ENCODE data around the gene SMAP1.

Gene SMAP1

DNA sequence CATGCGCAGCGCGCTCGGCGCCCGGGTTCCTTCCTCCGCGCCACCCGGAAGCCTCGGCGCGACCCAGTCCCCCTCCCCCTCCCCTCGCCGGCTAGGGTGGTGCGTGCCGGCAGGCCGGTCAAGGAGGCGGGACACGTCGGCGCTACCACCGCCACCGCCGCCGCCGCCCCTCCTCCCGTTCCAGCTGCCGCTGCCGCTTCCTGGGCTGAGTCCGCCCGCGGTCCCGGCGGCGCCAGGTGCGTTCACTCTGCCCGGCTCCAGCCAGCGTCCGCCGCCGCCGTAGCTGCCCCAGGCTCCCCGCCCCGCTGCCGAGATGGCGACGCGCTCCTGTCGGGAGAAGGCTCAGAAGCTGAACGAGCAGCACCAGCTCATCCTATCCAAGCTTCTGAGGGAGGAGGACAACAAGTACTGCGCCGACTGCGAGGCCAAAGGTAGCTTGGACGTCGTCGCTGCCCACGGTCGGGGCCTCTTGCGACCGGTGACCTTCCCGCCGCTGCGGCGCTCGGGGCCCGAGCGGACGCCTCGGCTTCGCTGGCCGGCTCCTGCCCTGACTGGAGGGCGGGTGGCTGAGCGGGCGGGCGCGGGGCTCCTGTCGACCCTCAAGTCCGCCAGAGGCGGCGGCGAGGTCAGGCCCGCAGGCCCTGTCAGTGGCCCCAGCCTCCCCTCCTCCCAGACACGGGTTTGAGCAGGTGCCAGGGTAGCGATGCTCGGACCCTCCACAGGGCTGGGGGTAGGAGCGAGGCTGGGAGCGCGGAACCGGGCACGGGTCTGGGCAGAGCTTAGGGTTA, at the start of gene SMAP1:
Gene SMAP1, plus strand, starts transcription at position 173 of the 788 bp plus-strand sequence. Its CDS starts 141 bp downstream, at position 314.
- DNase-seq = peak; percentile 87

DNA sequence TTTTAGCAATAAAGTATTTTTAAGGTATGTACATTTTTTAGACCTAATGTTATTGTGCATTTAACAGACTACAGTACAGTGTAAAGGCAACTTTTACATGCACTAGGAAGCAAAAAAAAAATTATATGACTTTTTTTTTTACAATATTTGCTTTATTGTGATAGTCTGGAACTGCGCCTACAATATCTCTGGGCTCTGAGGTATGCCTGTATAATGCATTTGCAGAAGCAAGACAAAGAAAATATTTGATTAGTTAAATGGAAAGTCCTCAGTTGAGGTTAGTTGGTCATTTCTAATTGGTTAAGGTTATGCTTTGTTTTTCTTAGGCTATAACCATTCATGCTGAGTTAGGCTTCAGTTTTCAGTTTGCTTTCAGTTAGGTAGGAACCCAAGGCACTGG, 46.9 kb upstream of the SMAP1 start:
- no peak for DNase-seq

DNA sequence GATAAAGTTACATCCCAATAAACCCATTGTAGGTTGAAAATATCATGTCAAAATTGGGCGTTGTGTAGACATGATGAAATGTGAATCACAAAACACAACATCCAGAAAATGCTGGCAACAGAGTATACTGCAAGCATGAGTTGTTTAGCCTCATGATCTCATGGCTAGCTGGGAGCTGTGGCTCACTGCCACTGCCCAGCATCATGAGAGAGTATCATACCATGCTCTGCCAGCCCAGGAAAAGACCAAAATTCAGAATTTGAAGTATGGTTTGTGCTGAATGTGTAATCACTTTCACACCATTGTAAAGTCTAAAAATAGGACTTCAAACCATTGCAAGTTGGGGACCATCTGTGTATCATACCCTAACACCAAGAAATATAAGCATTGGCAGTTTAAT, 45.2 kb upstream of the SMAP1 start:
- DNase-seq = no peak

DNA sequence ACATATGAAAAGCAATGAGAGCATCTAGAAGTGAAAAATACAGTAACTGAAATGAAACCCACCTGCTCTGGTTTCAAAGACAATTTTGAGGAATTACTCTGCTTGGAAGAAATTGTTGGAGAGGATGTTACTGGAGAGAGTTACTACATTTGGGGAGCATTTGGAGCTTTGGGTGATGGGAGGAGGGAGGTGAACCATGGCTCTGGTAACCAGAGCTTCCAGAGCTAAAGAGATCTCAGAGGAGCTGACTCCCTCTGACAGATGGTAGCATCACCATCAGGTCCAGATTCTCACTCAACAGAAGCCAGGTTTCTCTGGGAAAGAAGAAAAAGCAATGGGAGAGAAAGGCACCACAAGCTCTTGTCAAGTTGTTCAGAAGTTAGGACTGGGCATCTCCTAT, 42.2 kb upstream of the SMAP1 start:
- DNase-seq = no peak

DNA sequence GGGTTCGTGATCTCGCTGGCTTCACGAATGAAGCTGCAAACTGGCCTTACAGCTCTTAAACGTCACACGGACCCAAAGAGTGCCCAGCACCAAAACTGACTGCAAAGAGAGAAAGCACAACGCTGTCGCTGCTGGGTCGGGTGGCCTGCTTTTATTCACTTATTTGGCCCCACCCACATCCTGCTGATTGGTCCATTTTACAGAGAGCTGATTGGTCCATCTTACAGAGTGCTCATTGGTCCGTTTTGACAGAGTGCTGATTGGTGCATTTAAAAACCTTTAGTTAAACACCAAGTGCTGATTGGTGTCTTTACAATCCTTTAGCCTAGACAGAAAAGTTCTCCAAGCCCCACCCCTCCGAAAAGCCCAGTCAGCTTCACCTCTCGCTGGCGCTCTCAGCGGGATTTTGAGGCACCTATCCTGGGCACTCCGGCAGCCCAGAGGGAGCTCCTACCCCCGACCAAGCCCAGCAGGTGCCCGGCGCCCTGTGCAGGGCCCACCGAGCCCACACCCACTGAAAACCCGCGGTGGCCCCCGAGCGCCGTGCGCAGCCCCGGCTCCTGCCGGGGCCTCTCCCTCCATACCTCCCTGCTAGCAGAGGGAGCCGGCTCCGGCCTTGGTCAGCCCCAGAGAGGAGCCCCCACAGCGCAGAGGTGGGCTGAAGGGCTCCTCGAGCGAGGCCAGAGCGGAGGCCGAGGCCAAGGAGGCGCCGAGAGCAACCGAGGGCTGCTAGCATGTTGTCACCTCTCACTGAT, 40.0 kb upstream of the SMAP1 start:
- DNase-seq = no peak

DNA sequence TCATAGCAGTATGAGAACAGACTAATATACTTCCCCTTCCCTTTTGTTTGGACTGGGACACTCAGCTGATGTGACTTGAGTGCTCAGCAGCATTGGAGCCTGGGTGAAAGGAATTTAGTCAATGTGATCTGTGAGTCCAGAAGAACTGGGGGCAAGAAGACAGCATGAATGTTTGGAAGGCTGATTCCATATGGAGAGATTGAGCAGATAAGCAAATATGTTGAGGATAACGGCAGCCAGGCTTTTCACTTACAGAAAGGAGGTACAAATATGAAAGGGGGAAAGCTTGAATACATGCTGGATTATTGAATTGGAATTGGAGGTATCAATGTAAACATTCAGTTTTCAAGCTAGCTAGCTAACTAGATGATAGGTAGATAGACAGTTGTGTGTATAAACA, 37.8 kb upstream of the SMAP1 start:
- DNase-seq = no peak

DNA sequence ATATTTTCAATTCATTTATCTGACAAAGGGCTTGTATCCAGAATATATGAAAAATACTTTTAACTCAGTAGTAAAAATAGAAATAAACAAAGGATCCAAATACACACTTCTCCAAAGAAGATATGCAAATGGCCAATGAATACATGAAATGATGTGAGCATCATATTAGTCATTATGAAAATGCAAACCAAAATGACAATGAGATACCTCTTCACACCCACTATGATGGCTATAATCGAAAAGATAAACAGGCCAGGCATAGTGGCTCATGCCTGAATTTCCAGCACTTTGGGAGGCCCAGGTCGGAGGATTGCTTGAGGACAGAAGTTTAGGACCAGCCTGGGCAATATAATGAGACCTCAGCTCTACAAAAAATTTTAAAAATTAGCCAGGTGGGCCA, 33.8 kb upstream of the SMAP1 start:
- no peak for DNase-seq

DNA sequence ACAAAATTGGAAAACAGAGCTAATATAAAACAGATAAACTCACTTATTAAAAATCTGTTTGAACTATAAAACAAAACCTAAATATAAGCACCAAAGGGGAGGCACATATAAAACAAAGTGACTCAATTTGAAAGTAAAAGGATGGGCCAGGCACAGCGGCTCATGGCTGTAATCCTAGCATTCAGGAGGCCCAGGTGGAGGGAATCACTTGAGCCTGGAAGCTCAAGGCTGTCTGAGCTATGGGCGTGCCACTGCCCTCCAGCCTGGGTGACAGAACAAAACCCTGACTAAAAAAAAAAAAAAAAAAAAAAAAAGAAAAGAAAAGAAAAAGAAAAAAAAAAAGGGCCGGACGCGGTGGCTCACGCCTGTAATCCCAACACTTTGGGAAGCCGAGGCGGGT, 31.1 kb upstream of the SMAP1 start:
- DNase-seq = no peak

DNA sequence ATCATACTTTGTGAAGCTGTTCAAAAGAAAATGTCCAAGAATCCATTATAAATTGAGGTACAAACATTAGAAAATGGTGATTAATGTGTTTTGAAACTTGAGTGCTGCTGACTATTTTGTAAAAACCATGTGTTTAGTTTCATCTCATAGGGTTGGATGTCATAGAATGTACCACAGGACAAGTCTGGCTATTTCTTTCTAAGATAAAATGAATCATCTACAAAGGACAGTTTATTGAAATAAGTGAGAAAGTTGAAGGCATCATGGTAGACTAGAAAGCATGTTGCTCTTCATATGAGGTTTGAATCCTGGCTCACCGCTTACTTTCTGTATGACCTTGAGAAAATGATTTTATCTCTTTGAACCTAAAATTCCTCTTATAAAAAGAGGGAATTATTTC, 29.2 kb upstream of the SMAP1 start:
- no peak for DNase-seq

DNA sequence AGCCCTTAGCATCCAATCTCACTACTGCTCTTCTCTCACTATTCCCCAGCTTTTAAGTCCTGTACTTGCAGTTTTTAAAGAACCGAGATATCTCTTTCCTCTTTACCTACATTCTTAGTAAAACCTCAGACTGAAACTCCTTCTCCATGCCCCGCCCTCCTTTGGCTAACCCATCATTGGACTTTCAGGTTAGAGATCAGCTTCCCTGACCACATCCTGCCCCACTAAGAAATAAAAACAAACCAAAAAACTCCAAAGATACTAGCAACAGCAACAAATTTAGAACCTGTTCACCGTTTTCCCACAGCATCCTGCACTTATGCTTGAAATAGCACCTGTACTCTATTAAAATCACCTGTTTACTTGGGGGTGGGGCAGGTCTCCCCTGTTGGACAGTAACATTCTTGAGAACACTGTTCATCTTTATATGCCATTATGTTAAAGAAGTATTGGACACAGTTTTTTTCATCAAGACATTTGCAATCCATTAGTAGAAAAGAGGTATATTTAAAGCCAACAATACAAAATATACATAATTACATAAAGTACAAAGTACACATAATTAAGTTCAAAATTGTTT, 16.3 kb upstream of the SMAP1 start:
- DNase-seq = no peak

DNA sequence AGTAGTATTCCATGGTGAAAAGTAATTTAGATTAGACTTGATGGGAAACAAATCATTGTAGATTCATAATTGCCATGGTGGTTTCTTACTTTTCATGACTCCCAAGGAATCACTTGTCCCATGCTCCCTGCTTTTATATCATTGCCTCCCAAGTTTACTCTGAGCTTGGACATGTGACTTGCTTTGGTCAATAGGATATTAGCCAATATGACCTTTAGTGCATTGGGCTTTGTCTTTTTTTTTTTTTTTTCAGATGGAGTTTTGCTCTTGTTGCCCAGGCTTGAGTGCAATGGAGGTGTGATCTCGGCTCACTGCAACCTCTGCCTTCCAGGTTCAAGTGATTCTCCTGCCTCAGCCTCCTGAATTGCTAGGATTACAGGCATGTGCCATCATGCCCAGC, 15.5 kb upstream of the SMAP1 start:
- no peak for DNase-seq

DNA sequence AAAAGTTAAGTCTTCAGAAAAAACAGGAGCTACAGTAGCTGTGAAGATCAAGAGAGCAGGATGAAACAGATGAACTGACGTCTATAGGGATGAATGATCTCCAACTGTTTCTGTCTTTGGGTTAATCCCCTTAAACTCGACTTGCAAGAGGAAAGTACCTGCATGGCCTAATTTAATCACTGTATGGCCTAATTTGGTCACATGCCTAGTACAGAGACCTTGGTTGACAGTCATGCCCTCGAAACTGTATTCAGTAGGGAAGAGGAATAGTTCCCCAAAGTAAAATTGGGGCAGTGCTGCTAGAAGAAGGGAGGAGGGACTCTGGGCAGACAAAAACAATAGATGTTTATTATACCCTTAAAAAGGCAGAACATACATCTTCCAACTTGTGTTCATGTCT, 10.0 kb upstream of the SMAP1 start:
- no peak for DNase-seq

DNA sequence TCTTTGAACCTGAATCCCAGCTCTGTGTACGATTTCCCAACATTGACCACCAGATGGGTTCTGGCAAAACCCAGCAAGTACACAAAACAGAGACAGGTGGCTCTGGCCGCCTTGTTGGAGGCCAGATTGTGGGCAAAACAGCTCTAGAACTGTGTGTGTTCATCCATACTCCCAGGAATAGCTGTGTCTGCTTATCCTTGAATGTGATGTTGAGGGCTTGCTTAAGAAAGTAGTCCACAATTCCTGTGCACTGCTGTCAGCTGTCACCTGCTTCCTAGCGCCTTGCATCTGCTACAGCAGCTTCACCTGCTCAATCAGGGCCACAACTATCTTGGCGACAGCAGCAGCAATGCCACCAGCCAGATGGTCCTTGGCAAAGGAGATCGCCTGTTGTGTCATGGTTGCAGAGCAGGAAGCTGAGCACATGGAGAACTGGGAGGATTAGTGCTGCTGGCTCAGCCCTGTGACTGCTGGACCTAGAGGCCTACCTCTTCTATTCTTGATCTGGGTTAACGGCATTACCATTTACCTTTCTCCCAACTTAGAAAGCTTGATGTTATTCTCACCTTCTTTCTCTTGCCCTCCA, 3.7 kb upstream of the SMAP1 start:
- no peak for DNase-seq

DNA sequence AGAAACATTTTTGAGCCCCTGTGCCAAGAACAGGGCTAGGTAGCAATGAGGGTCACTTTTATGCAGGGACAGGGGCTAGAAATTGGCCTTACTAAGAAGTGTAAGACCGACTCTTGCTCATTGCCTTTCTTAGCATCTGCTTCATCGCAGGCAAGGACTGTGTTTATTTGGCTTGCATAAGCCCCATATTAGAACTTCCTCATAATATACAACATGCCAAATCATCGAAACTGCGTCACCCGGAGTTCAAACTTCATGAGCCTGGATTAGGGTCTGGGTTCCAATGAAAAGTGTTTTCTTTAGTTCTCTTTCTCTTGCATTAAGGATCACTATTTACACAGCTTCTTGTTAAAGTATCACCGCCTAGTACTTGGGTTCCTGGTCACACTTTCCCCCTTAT, 977 bp upstream of the SMAP1 start:
- DNase-seq = no peak

DNA sequence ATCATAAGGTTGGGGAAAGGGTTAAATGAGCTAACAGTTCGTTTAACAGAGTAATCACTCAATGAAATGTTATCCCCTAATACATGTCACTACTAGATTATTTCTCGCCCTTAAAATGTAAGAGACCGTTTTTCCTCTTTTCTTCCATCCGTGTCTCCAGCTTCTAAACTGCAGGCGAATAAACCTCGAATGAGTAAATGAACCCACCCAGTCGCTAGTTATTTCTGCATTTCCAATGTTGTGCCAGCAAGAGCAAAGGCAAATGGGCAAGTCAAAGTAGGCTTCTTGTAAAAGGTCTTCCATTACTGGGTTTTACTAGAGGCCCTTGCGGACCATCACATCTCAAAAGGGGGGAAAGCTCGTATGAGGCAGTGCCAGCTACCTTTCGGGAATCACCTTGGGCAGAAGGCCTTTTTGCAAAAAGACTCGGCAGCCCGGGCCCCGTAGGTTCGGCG, 400 bp upstream of the SMAP1 start:
- no peak for DNase-seq

DNA sequence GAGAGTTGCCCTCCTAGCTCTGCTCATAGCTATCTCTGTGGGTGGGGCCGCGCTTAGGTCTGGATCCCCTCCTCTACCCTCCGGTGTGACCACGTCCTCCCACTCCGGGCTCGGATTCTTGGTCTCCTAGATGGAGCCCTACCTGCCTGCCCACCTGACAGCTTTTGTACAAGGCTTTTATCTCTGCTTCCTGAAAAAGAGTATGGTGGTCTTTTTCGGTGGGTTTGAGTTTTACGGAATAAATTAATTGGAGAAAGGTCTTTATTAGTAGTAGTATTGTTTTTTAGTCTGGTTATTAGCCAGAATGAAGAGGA, 773 bp downstream of the SMAP1 start:
- DNase-seq = no peak

DNA sequence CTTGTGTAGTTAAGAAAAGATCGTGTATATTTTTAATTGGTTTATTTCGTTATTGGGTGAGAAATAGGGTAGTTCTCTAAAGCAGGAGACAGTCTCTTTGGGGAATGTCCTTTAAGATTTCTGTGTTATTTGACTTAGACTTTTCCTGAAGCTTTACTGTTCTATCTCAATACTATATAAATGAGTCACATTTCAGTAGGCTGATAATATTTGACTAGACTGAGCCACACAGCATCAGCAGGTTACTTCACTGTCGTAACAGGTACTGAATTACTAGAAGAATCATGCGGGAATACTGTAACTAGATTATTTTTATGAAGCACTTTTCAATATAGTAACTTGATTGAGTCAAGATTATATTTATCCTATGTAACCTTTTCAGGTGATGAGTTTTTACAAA, 1.4 kb downstream of the SMAP1 start:
- no peak for DNase-seq

DNA sequence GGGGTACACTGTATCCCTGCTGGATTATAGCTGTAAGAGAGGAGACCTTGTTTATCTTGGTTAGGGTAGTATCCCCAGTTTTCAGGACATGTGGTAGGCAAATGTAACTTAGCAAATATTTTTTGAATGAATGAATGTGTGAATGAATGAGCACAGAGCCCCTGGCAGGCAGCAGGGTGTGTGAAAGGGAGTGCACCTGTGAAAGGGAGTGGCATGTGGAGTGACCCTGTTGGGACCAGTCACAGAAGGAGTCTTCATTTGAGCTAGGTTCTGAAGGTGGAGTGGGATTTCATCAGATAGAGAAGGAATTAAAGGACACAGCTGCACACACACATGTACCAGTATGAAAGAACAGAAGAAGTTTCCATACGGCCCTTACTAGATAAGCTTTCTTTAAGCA, 4.9 kb downstream of the SMAP1 start:
- DNase-seq = no peak

DNA sequence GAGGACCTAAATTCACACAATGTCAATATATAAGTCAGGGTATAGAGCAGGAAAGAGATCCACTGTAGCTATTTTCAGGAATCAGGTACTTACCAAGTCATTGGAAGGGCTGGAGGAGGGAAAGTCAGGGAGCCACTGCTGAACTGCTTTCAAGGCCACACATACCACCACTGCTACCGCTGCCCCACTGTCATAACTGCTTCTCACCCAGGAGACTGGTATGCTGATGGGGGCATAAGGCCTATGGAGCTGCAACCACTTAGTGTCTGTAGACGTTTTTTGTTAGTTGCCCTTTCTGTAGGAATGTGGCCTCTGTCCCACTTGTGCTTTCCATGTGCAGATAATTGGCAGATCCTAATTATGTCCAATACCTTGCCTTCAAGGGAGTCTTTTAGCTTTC, 5.4 kb downstream of the SMAP1 start:
- DNase-seq = no peak

DNA sequence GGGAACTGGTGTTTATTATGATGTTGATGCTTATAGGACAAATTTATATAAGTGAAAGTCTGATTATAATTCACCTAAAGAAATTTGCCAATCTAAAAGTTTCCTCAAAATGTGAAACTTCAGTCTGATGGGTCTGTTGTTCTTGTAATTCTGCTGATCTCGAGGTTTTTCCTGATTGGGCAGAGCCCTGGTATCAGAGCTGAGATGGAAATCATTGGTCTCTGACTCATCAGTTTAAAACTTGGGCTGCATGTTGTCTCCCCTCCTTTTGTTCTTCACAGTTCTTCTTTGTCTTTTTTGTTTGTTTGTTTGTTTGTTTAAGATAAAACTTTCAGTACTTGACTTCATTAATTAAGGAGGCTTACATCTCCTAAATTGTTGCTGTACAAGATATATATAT, 5.9 kb downstream of the SMAP1 start:
- DNase-seq = no peak

DNA sequence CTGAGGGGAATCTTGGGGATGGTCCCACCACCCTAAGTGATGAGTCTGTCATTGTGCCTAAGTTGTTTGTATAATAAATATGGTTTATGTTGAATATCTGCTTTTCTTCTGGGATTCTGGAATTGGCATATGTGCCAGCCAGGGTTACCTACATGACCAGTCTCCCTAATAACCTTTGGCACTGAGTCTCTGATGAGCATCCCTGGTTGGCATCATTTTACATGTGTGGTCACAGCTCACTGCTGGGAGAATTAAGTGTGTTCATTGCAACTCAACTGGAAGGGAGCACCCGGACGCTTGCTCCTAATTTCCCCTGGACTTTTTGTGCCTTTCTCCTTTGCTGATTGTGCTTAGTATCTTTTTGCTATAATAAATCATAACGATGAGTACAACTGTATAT, 8.1 kb downstream of the SMAP1 start:
- no peak for DNase-seq

DNA sequence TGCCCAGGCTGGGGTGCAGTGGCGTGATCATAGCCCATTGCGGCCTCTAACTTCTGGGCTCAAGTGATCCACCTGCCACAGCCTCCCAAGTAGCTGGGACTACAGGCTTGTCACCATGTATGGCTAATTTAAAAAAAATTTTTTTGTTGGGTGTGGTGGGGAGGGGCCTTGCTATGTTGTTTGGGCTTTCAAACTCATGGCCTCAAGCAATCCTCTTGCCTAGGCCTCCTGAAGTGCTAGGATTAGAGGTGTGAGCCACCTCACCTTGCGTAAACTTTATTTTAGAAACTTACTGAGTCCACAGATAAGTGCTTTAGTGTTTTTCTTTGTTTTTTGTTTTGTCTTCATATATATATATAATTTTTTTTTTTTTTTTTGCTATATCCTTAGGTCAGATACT, 9.1 kb downstream of the SMAP1 start:
- no peak for DNase-seq

DNA sequence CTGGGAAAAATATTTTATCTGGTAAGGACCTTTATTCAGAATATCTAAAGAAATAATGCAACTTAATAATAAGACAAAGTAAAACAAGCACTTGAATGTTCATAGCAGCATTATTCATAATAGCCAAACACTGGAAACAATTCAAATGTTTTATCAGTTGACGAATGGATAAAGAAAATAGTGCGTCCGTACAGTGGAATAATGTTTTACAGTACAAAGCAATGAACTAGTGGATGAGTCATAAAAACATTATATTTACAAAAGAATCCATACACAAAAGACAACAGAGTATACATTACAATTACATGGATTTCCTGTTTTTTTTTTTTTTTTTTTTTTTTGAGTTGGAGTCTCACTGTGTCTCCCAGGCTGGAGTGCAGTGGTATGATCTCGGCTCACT, 12.7 kb downstream of the SMAP1 start:
- no peak for DNase-seq
